ENCODE measurements around the gene LENG9. TPM values are rescaled to one million over a fixed set of nuclear protein-coding genes. Genes with fewer than 3 reads are reported as not detected.

The LENG9 gene
- total and polyA plus RNA-seq, 2 of the 13 experiments (the other 11 are each of a cell fraction or from before 2014, with no cell fraction given): 0.75 to 2.9 TPM

DNA sequence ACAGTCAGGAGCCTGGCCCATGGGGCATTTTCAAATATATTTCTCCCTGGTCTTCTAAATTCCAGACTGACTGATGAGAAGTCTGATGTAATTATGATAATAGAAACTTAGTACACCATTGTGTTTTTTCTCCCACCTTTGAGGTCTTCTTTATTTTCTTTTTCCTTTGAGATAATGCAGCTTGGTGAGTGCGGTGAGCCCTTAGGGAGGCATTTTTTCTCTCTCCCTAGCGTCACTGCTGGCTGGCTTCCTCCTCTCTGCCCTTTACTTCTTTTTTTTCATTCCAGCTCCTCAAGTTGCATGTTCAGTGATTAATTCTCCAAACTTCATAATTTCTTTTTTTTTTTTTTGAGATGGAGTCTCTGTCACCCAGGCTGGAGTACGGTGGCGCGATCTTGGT lies 22.3 kb upstream of the LENG9 start:
- TF ChIP-seq, protein P1, sequence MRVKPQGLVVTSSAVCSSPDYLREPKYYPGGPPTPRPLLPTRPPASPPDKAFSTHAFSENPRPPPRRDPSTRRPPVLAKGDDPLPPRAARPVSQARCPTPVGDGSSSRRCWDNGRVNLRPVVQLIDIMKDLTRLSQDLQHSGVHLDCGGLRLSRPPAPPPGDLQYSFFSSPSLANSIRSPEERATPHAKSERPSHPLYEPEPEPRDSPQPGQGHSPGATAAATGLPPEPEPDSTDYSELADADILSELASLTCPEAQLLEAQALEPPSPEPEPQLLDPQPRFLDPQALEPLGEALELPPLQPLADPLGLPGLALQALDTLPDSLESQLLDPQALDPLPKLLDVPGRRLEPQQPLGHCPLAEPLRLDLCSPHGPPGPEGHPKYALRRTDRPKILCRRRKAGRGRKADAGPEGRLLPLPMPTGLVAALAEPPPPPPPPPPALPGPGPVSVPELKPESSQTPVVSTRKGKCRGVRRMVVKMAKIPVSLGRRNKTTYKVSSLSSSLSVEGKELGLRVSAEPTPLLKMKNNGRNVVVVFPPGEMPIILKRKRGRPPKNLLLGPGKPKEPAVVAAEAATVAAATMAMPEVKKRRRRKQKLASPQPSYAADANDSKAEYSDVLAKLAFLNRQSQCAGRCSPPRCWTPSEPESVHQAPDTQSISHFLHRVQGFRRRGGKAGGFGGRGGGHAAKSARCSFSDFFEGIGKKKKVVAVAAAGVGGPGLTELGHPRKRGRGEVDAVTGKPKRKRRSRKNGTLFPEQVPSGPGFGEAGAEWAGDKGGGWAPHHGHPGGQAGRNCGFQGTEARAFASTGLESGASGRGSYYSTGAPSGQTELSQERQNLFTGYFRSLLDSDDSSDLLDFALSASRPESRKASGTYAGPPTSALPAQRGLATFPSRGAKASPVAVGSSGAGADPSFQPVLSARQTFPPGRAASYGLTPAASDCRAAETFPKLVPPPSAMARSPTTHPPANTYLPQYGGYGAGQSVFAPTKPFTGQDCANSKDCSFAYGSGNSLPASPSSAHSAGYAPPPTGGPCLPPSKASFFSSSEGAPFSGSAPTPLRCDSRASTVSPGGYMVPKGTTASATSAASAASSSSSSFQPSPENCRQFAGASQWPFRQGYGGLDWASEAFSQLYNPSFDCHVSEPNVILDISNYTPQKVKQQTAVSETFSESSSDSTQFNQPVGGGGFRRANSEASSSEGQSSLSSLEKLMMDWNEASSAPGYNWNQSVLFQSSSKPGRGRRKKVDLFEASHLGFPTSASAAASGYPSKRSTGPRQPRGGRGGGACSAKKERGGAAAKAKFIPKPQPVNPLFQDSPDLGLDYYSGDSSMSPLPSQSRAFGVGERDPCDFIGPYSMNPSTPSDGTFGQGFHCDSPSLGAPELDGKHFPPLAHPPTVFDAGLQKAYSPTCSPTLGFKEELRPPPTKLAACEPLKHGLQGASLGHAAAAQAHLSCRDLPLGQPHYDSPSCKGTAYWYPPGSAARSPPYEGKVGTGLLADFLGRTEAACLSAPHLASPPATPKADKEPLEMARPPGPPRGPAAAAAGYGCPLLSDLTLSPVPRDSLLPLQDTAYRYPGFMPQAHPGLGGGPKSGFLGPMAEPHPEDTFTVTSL (CRISPR knock-in tag; IDR thresholded peaks at IDR 0.05; ENCODE audit: borderline replicate concordance): no peak
- TF ChIP-seq, protein P2, sequence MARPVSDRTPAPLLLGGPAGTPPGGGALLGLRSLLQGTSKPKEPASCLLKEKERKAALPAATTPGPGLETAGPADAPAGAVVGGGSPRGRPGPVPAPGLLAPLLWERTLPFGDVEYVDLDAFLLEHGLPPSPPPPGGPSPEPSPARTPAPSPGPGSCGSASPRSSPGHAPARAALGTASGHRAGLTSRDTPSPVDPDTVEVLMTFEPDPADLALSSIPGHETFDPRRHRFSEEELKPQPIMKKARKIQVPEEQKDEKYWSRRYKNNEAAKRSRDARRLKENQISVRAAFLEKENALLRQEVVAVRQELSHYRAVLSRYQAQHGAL (CRISPR knock-in tag; IDR thresholded peaks at IDR 0.05; ENCODE audit: not compliant biosample characterization): no peak
- no peak for TF ChIP-seq SIN3B (IDR thresholded peaks at IDR 0.05; ENCODE audit: low read length)
- no peak for TF ChIP-seq TBL1XR1 (IDR thresholded peaks at IDR 0.05; ENCODE audit: borderline replicate concordance, low read length, partially characterized antibody)
- TF ChIP-seq, protein P3, sequence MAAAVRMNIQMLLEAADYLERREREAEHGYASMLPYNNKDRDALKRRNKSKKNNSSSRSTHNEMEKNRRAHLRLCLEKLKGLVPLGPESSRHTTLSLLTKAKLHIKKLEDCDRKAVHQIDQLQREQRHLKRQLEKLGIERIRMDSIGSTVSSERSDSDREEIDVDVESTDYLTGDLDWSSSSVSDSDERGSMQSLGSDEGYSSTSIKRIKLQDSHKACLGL (CRISPR knock-in tag; IDR thresholded peaks at IDR 0.05): no peak
- H3K4me2 ChIP-seq (ENCODE audit: low read depth, low read length): no peak overlapping the region
- intact Hi-C loops (cut with micrococcal nuclease; ENCODE audit: unreplicated experiment) (no loop called here), in situ Hi-C loops (cut with HindIII; ENCODE audit: extremely low pct_ligation_motif_present, low pct_unique_long_range_greater_than_20kb) (no loop called here)
- BruUV-seq (replicated peaks): no TSS peak
- 68% methylated on average over 5 of the region's 5 CpGs for WGBS (ENCODE audit: low lambda C conversion rate)
- H3K4me3 ChIP-seq (replicated peaks in 1 of 3; ENCODE audit: insufficient read depth in 1 of 3, low read depth in 2 of 3, low read length in 3 of 3): no peak overlapping the region
- peaks cover 2 to 12% of the 10 kb centered on the region in 2 experiments; a peak in 4 of 5 replicates for H3K27me3 ChIP-seq (ENCODE audit: control insufficient read depth in 1 of 2, insufficient read depth in 2 of 2, low read length in 2 of 2)
- H3K9me3 ChIP-seq (ENCODE audit: low read length): no peaks in the 10 kb centered on the region
- ATAC-seq: no peak
- no peaks in the 10 kb centered on the region for H3K79me2 ChIP-seq (ENCODE audit: insufficient read depth, low read length)
- H2AFZ ChIP-seq (ENCODE audit: low read length): no peak overlapping the region
- ChIA-PET CTCF (ENCODE audit: low intra/inter-chr PET ratio, low total read pairs) (no interaction called here), POLR2A (no interaction called here)
- H3K9ac ChIP-seq (ENCODE audit: insufficient read depth, low read depth, low read length): no peak overlapping the region
- no peaks in the 10 kb centered on the region for H4K20me1 ChIP-seq (ENCODE audit: insufficient read depth, low read length)
- no peaks in the 10 kb centered on the region for H3K36me3 ChIP-seq (replicated peaks in 1 of 2; ENCODE audit: control insufficient read depth in 1 of 2, insufficient read depth in 2 of 2, low read length in 2 of 2)
- no peak for FAIRE-seq
- no peaks in the 10 kb centered on the region for H3K4me1 ChIP-seq (ENCODE audit: insufficient read depth, low read length)
- H3K27ac ChIP-seq (ENCODE audit: extremely low read length, insufficient read depth, low read length): no peak overlapping the region
- no peak for DNase-seq (ENCODE audit: low spot score)

Measured in HepG2 (cell line).